HEK293 (cell line): Measurements from ENCODE around the gene SP7.

ENCODE experiments used
- CTCF ChIA-PET: fragments of 350-600 bp; formaldehyde crosslinking; extraction: SDS; loops from one replicate; lab custom pipeline; 2021; ENCODE audit warnings: antibody characterized with exemption; lab: Yijun Ruan, JAX
- POLR2A ChIA-PET: fragments of 300-600 bp; formaldehyde crosslinking; extraction: SDS; loops from one replicate; lab custom pipeline; 2020; ENCODE audit warnings: antibody characterized with exemption, inconsistent platforms; lab: Yijun Ruan, JAX
- H3K27ac ChIP-seq: fragments of 200-500 bp; sonication (Bioruptor generic); 2 replicates; pipeline ENCODE4 v1.5.1; 2014; ENCODE audit warnings: low read depth, low read length, control low read depth, inconsistent platforms; ENCODE audit errors: extremely low read depth
- H3K36me3 ChIP-seq, 2 experiments: fragments of 200-500 bp in 1 of 2; sonication (Bioruptor generic) in 1 of 2; 1 replicate in 1 of 2; 2 replicates in 1 of 2; pipeline ENCODE4 v1.5.1; 2014 to 2017; ENCODE audit warnings: inconsistent platforms in 2 of 2, low read length in 2 of 2; ENCODE audit not compliant: control insufficient read depth in 2 of 2, insufficient read depth in 1 of 2
- H3K4me1 ChIP-seq: fragments of 200-500 bp; sonication (Bioruptor generic); 2 replicates; pipeline ENCODE4 v1.5.1; 2014; ENCODE audit warnings: mild to moderate bottlenecking, low read length, inconsistent platforms; ENCODE audit not compliant: control insufficient read depth, insufficient read depth
- H3K4me3 ChIP-seq: 2 replicates; pipeline ENCODE4 v1.5.1; 2011; ENCODE audit warnings: low read depth, mild to moderate bottlenecking, control low read depth, low read length, moderate library complexity
- H3K9me3 ChIP-seq: fragments of 200-500 bp; sonication (Bioruptor generic); 2 replicates; pipeline ENCODE4 v1.5.1; 2014; ENCODE audit warnings: low read depth, low read length, inconsistent platforms; ENCODE audit not compliant: control insufficient read depth, insufficient read depth
- BCL11B ChIP-seq: fragments of 450-650 bp; formaldehyde crosslinking; IDR thresholded peaks from 2 replicates; pipeline ENCODE4 v1.5.1; 2016; ENCODE audit warnings: low read depth, missing biosample characterization, missing genetic modification characterization
- EGR2 ChIP-seq: fragments of 450-650 bp; formaldehyde crosslinking; IDR thresholded peaks from 2 replicates; pipeline ENCODE4 v1.5.1; 2016; ENCODE audit warnings: low read depth, missing biosample characterization, missing genetic modification characterization
- FEZF1 ChIP-seq: fragments of 450-650 bp; formaldehyde crosslinking; IDR thresholded peaks from 2 replicates; pipeline ENCODE4 v1.5.1; 2016; ENCODE audit warnings: missing biosample characterization, missing genetic modification characterization
- KLF1 ChIP-seq: fragments of 450-650 bp; formaldehyde crosslinking; IDR thresholded peaks from 2 replicates; pipeline ENCODE4 v1.5.1; 2016; ENCODE audit warnings: missing biosample characterization, missing genetic modification characterization
- KLF16 ChIP-seq: fragments of 450-650 bp; formaldehyde crosslinking; IDR thresholded peaks from 2 replicates; pipeline ENCODE4 v1.5.1; 2017; ENCODE audit warnings: missing biosample characterization, missing genetic modification characterization
- SP7 ChIP-seq: fragments of 450-650 bp; formaldehyde crosslinking; IDR thresholded peaks from 2 replicates; pipeline ENCODE4 v1.5.1; 2016; ENCODE audit warnings: missing biosample characterization, missing genetic modification characterization
- YY2 ChIP-seq: fragments of 450-650 bp; formaldehyde crosslinking; IDR thresholded peaks from 2 replicates; pipeline ENCODE4 v1.5.1; 2016; ENCODE audit warnings: missing biosample characterization, missing genetic modification characterization
- ZBTB20 ChIP-seq: fragments of 450-650 bp; formaldehyde crosslinking; IDR thresholded peaks from 2 replicates; pipeline ENCODE4 v1.5.1; 2016; ENCODE audit warnings: missing biosample characterization, missing genetic modification characterization
- ZBTB8A ChIP-seq: fragments of 450-650 bp; formaldehyde crosslinking; IDR thresholded peaks from 2 replicates; pipeline ENCODE4 v1.5.1; 2016; ENCODE audit warnings: missing biosample characterization, missing genetic modification characterization
- ZNF169 ChIP-seq: fragments of 450-650 bp; formaldehyde crosslinking; IDR thresholded peaks from 2 replicates; pipeline ENCODE4 v1.5.1; 2016; ENCODE audit warnings: missing biosample characterization, missing genetic modification characterization
- ZNF174 ChIP-seq: fragments of 450-650 bp; formaldehyde crosslinking; IDR thresholded peaks from 2 replicates; pipeline ENCODE4 v1.5.0; 2017; ENCODE audit warnings: missing biosample characterization, mild to moderate bottlenecking, missing genetic modification characterization
- ZNF324 ChIP-seq: fragments of 450-650 bp; formaldehyde crosslinking; IDR thresholded peaks from 2 replicates; pipeline ENCODE4 v1.5.1; 2016; ENCODE audit warnings: missing biosample characterization, missing genetic modification characterization
- ZNF366 ChIP-seq: fragments of 450-650 bp; formaldehyde crosslinking; conservative IDR thresholded peaks from 2 replicates; pipeline ENCODE4 v1.5.1; 2016; ENCODE audit warnings: missing biosample characterization, missing genetic modification characterization
- ZNF529 ChIP-seq: fragments of 450-650 bp; formaldehyde crosslinking; IDR thresholded peaks from 2 replicates; pipeline ENCODE4 v1.5.1; 2017; ENCODE audit warnings: missing genetic modification characterization, missing biosample characterization; ENCODE audit not compliant: insufficient replicate concordance
- ZNF600 ChIP-seq: fragments of 450-650 bp; formaldehyde crosslinking; IDR thresholded peaks from 2 replicates; pipeline ENCODE4 v1.5.1; 2016; ENCODE audit warnings: missing biosample characterization, missing genetic modification characterization
- ZNF777 ChIP-seq: fragments of 450-650 bp; formaldehyde crosslinking; IDR thresholded peaks from 2 replicates; pipeline ENCODE4 v1.5.1; 2017; ENCODE audit warnings: missing biosample characterization, missing genetic modification characterization, borderline replicate concordance
- ZNF785 ChIP-seq: fragments of 450-650 bp; formaldehyde crosslinking; IDR thresholded peaks from 2 replicates; pipeline ENCODE4 v1.5.1; 2016; ENCODE audit warnings: missing biosample characterization, missing genetic modification characterization
- ZSCAN23 ChIP-seq: fragments of 450-650 bp; formaldehyde crosslinking; IDR thresholded peaks from 2 replicates; pipeline ENCODE4 v1.5.1; 2016; ENCODE audit warnings: missing biosample characterization, missing genetic modification characterization
- ZXDB ChIP-seq: fragments of 450-650 bp; formaldehyde crosslinking; IDR thresholded peaks from 2 replicates; pipeline ENCODE4 v1.5.1; 2016; ENCODE audit warnings: missing biosample characterization, missing genetic modification characterization
- TF ChIP-seq, protein P1 (sequence below): fragments of 450-650 bp; formaldehyde crosslinking; IDR thresholded peaks from 2 replicates; pipeline ENCODE4 v1.5.1; 2017; ENCODE audit warnings: missing biosample characterization, missing genetic modification characterization
- TF ChIP-seq, protein P2 (sequence below): fragments of 450-650 bp; formaldehyde crosslinking; IDR thresholded peaks from 2 replicates; pipeline ENCODE4 v1.5.1; 2016; ENCODE audit warnings: missing biosample characterization, missing genetic modification characterization
- TF ChIP-seq, protein P3 (sequence below): fragments of 450-650 bp; formaldehyde crosslinking; optimal IDR thresholded peaks from 2 replicates; pipeline ENCODE3; 2016; ENCODE audit warnings: missing biosample characterization, mild to moderate bottlenecking, missing genetic modification characterization
- TF ChIP-seq, protein P4 (sequence below): fragments of 450-650 bp; formaldehyde crosslinking; IDR thresholded peaks from 2 replicates; pipeline ENCODE4 v1.5.1; 2016; ENCODE audit warnings: missing biosample characterization, missing genetic modification characterization
- TF ChIP-seq, protein P5 (sequence below): fragments of 450-650 bp; formaldehyde crosslinking; conservative IDR thresholded peaks from 2 replicates; pipeline ENCODE4 v1.5.1; 2016; ENCODE audit warnings: low read depth, missing biosample characterization, missing genetic modification characterization
- TF ChIP-seq, protein P6 (sequence below): IDR thresholded peaks from 2 replicates; pipeline ENCODE4 v1.6.1; 2011; ENCODE audit warnings: mild to moderate bottlenecking, low read depth, low read length, borderline replicate concordance

Gene SP7

DNA sequence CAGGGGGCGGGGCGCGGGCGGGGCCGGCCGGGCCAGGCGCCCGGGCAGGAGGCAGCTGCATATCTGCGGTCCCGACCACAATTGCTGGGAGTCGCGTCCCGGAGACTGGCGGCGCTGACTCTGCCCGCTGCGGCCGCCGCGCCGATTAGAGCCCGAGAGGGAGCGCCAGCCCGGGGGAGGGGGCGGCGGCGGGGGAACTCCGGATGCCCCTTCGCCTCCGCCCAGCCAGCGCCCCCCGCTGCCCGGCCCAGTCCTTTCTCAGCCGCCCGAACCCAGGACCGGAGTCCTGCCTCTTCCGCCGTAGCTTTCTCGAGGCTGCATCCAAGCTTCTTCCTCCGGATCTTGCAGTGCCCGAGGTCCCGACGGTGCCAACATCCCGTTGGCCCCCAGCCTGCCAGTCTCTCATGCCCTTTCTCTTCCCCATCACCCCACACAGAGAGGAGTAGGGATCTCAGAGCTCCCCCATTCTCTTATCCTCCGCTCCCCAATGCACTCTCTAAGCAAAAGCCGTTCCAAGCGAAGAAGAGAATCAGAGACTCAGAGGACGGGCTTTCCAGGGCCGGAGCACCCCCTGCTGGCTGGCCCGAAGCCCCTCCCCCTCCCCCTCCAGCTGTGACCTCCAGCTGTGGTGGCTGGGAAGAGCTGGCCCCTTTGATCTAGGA lies 8.8 kb upstream of the SP7 start:
- H3K4me1 ChIP-seq, result no peaks in the 10 kb centered on the region
- CTCF ChIA-PET, result interaction anchor here (0.5 to 7.0 kb wide), 21 partner anchors 9 to 291 kb away, joined by 3 to 156 read pairs (median 5); partner anchors contain the start of genes AAAS, AMHR2, MYG1 and PFDN5
- peak overlapping the region; percentile 21; the same call in 1 of the 2 replicates for H3K27ac ChIP-seq
- H3K9me3 ChIP-seq, result no peaks in the 10 kb centered on the region
- no peaks in the 10 kb centered on the region for H3K36me3 ChIP-seq
- POLR2A ChIA-PET, result interaction anchor here (0.6 to 2.3 kb wide), 18 partner anchors 9 to 266 kb away, joined by 3 to 20 read pairs (median 3); partner anchors contain the start of genes AAAS, MAP3K12, MYG1 and PFDN5
- peak overlapping the region; percentile 62 for H3K4me3 ChIP-seq
- TF ChIP-seq, protein P1, sequence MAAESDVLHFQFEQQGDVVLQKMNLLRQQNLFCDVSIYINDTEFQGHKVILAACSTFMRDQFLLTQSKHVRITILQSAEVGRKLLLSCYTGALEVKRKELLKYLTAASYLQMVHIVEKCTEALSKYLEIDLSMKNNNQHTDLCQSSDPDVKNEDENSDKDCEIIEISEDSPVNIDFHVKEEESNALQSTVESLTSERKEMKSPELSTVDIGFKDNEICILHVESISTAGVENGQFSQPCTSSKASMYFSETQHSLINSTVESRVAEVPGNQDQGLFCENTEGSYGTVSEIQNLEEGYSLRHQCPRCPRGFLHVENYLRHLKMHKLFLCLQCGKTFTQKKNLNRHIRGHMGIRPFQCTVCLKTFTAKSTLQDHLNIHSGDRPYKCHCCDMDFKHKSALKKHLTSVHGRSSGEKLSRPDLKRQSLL (tag by site-specific recombination), result no peak
- TF ChIP-seq ZNF366 (tag by site-specific recombination) (peak; percentile 69), ZNF600 (tag by site-specific recombination) (peak; percentile 75), ZBTB20 (tag by site-specific recombination) (peak; percentile 36; the same call in 1 of the 2 replicates), ZNF785 (tag by site-specific recombination) (no peak), ZXDB (tag by site-specific recombination) (peak; percentile 50; the same call in 1 of the 2 replicates), YY2 (tag by site-specific recombination) (no peak), ZNF324 (0 out of 2 replicates have a peak, but pooled peaks have one; percentile 60), SP7 (peak; percentile 53; the same call in 1 of the 2 replicates), ZNF169 (tag by site-specific recombination) (no peak), ZNF174 (tag by site-specific recombination) (no peak), ZNF529 (no peak), ZSCAN23 (tag by site-specific recombination) (no peak), ZBTB8A (tag by site-specific recombination) (peak; percentile 60), ZNF777 (tag by site-specific recombination) (peak; percentile 68; the same call in 1 of the 2 replicates), FEZF1 (tag by site-specific recombination) (peak; percentile 49), KLF1 (tag by site-specific recombination) (0 out of 2 replicates have a peak, but pooled peaks have one; percentile 26), BCL11B (no peak; the same call in 1 of the 2 replicates), EGR2 (tag by site-specific recombination) (0 out of 2 replicates have a peak, but pooled peaks have one; percentile 6), KLF16 (peak; percentile 73; the same call in 1 of the 2 replicates)
- TF ChIP-seq, protein P2, sequence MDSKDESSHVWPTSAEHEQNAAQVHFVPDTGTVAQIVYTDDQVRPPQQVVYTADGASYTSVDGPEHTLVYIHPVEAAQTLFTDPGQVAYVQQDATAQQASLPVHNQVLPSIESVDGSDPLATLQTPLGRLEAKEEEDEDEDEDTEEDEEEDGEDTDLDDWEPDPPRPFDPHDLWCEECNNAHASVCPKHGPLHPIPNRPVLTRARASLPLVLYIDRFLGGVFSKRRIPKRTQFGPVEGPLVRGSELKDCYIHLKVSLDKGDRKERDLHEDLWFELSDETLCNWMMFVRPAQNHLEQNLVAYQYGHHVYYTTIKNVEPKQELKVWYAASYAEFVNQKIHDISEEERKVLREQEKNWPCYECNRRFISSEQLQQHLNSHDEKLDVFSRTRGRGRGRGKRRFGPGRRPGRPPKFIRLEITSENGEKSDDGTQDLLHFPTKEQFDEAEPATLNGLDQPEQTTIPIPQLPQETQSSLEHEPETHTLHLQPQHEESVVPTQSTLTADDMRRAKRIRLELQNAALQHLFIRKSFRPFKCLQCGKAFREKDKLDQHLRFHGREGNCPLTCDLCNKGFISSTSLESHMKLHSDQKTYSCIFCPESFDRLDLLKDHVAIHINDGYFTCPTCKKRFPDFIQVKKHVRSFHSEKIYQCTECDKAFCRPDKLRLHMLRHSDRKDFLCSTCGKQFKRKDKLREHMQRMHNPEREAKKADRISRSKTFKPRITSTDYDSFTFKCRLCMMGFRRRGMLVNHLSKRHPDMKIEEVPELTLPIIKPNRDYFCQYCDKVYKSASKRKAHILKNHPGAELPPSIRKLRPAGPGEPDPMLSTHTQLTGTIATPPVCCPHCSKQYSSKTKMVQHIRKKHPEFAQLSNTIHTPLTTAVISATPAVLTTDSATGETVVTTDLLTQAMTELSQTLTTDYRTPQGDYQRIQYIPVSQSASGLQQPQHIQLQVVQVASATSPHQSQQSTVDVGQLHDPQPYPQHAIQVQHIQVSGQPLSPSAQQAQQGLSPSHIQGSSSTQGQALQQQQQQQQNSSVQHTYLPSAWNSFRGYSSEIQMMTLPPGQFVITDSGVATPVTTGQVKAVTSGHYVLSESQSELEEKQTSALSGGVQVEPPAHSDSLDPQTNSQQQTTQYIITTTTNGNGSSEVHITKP (tag by site-specific recombination), result peak; percentile 61
- TF ChIP-seq, protein P3, sequence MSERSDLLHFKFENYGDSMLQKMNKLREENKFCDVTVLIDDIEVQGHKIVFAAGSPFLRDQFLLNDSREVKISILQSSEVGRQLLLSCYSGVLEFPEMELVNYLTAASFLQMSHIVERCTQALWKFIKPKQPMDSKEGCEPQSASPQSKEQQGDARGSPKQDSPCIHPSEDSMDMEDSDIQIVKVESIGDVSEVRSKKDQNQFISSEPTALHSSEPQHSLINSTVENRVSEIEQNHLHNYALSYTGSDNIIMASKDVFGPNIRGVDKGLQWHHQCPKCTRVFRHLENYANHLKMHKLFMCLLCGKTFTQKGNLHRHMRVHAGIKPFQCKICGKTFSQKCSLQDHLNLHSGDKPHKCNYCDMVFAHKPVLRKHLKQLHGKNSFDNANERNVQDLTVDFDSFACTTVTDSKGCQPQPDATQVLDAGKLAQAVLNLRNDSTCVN (tag by site-specific recombination), result peak; percentile 51
- TF ChIP-seq, protein P4, sequence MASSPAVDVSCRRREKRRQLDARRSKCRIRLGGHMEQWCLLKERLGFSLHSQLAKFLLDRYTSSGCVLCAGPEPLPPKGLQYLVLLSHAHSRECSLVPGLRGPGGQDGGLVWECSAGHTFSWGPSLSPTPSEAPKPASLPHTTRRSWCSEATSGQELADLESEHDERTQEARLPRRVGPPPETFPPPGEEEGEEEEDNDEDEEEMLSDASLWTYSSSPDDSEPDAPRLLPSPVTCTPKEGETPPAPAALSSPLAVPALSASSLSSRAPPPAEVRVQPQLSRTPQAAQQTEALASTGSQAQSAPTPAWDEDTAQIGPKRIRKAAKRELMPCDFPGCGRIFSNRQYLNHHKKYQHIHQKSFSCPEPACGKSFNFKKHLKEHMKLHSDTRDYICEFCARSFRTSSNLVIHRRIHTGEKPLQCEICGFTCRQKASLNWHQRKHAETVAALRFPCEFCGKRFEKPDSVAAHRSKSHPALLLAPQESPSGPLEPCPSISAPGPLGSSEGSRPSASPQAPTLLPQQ, result peak; percentile 52; the same call in 1 of the 2 replicates
- TF ChIP-seq, protein P5, sequence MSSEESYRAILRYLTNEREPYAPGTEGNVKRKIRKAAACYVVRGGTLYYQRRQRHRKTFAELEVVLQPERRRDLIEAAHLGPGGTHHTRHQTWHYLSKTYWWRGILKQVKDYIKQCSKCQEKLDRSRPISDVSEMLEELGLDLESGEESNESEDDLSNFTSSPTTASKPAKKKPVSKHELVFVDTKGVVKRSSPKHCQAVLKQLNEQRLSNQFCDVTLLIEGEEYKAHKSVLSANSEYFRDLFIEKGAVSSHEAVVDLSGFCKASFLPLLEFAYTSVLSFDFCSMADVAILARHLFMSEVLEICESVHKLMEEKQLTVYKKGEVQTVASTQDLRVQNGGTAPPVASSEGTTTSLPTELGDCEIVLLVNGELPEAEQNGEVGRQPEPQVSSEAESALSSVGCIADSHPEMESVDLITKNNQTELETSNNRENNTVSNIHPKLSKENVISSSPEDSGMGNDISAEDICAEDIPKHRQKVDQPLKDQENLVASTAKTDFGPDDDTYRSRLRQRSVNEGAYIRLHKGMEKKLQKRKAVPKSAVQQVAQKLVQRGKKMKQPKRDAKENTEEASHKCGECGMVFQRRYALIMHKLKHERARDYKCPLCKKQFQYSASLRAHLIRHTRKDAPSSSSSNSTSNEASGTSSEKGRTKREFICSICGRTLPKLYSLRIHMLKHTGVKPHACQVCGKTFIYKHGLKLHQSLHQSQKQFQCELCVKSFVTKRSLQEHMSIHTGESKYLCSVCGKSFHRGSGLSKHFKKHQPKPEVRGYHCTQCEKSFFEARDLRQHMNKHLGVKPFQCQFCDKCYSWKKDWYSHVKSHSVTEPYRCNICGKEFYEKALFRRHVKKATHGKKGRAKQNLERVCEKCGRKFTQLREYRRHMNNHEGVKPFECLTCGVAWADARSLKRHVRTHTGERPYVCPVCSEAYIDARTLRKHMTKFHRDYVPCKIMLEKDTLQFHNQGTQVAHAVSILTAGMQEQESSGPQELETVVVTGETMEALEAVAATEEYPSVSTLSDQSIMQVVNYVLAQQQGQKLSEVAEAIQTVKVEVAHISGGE (tag by site-specific recombination), result peak; percentile 75
- TF ChIP-seq, protein P6, sequence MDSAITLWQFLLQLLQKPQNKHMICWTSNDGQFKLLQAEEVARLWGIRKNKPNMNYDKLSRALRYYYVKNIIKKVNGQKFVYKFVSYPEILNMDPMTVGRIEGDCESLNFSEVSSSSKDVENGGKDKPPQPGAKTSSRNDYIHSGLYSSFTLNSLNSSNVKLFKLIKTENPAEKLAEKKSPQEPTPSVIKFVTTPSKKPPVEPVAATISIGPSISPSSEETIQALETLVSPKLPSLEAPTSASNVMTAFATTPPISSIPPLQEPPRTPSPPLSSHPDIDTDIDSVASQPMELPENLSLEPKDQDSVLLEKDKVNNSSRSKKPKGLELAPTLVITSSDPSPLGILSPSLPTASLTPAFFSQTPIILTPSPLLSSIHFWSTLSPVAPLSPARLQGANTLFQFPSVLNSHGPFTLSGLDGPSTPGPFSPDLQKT, result no peak
